ENCODE data around the gene RAB26.

RAB26 gene

DNA sequence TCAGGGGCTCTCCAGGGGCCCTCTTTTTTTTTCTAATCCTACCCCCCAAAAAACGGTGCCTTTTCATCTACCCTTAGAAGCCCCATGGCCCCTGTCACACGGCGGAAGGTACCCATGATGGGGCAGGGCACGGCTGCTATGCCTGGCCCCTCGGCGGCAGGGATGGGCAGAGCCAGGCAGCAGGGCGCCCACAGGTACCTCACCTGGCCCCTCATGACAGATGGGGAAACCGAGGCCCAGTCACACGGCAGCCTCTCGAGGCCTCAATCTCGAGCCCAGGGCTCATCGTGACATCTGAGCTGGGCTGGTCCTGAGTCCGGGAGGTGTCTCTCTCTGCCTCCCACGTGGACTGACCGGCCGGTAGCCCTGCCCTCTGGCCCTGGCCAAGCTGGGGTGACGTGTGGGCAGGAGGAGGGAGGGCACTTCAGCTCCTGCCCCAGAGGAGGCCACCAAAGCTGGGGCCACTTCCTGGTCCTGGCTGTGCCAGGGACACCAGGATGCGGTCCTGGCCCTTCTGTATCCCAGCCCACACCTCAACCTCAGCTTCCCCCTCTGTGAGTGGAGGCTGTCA, 18.7 kb downstream of the RAB26 start:
- Histone ChIP-seq H3K9ac (ENCODE audit: low read length) (no peak overlapping the region), H3K27me3 (ENCODE audit: insufficient read depth, low read length) (no peaks in the 10 kb centered on the region), H3K27ac (ENCODE audit: low read depth, low read length, poor library complexity, severe bottlenecking) (no peak overlapping the region), H3K4me2 (ENCODE audit: low read length) (no peak overlapping the region), H3K4me1 (ENCODE audit: insufficient read depth, low read length, severe bottlenecking) (no peaks in the 10 kb centered on the region), H4K20me1 (ENCODE audit: insufficient read depth, low read length) (no peaks in the 10 kb centered on the region), H3K9me3 (ENCODE audit: low read length) (no peaks in the 10 kb centered on the region), H3K9me2 (ENCODE audit: low read depth, low read length) (no peaks in the 10 kb centered on the region), H3K4me3 (ENCODE audit: low read depth, low read length, poor library complexity, severe bottlenecking) (no peak overlapping the region), H3K36me3 (ENCODE audit: insufficient read depth, low read length) (peaks cover 37% of the 10 kb centered on the region), H2AFZ (ENCODE audit: low read length) (no peak overlapping the region), H3F3A (ENCODE audit: insufficient read depth, low read length) (no peaks in the 10 kb centered on the region), H3K79me2 (ENCODE audit: insufficient read depth, low read length) (no peaks in the 10 kb centered on the region)
- TF ChIP-seq EZH2 (IDR thresholded peaks at IDR 0.05; ENCODE audit: borderline replicate concordance, low read length) (no peak), CTCF (IDR thresholded peaks at IDR 0.05; ENCODE audit: low read length) (no peak)

DNA sequence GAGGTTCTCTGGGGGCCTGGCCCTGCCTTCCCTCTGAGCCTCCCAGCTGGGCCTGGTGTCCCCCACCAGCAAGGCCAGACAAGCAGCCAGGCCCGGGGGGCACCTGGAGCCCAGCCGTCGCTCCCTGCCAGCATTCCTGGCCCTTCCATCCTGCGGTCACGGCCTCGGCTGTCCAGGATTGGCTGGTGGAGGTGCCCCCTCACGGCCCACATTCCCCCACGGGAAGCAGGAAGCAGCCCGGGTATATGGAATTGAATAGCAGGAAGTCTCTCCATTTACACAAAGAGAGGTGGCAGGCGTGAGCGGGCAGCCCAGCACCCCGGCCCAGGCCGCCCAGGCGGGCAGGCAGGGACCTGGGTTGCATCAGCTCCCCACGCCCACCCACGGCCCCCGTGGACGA, 21.7 kb downstream of the RAB26 start:
- no peaks in the 10 kb centered on the region for H3K9me3 ChIP-seq (ENCODE audit: low read length)
- no peak overlapping the region for H3K4me3 ChIP-seq (ENCODE audit: low read depth, low read length, poor library complexity, severe bottlenecking)
- H3K36me3 ChIP-seq (ENCODE audit: insufficient read depth, low read length): peaks cover 50% of the 10 kb centered on the region
- H3F3A ChIP-seq (ENCODE audit: insufficient read depth, low read length): no peaks in the 10 kb centered on the region
- H3K9me2 ChIP-seq (ENCODE audit: low read depth, low read length): no peaks in the 10 kb centered on the region
- H4K20me1 ChIP-seq (ENCODE audit: insufficient read depth, low read length): no peaks in the 10 kb centered on the region
- H2AFZ ChIP-seq (ENCODE audit: low read length): no peak overlapping the region
- no peaks in the 10 kb centered on the region for H3K27me3 ChIP-seq (ENCODE audit: insufficient read depth, low read length)
- no peak overlapping the region for H3K4me2 ChIP-seq (ENCODE audit: low read length)
- H3K27ac ChIP-seq (ENCODE audit: low read depth, low read length, poor library complexity, severe bottlenecking): no peak overlapping the region
- TF ChIP-seq EZH2 (IDR thresholded peaks at IDR 0.05; ENCODE audit: borderline replicate concordance, low read length): no peak
- no peak for TF ChIP-seq CTCF (IDR thresholded peaks at IDR 0.05; ENCODE audit: low read length)
- H3K79me2 ChIP-seq (ENCODE audit: insufficient read depth, low read length): no peaks in the 10 kb centered on the region
- H3K4me1 ChIP-seq (ENCODE audit: insufficient read depth, low read length, severe bottlenecking): no peaks in the 10 kb centered on the region
- H3K9ac ChIP-seq (ENCODE audit: low read length): no peak overlapping the region

- TF ChIP-seq EZH2 (IDR thresholded peaks at IDR 0.05; ENCODE audit: borderline replicate concordance, low read length): no peak
- Histone ChIP-seq H3K36me3 (ENCODE audit: insufficient read depth, low read length) (peaks cover 54% of the 10 kb centered on the region), H3K4me1 (ENCODE audit: insufficient read depth, low read length, severe bottlenecking) (no peaks in the 10 kb centered on the region)
Observed at GRCh38 chr16:2170587-2171435, 22.4 kb downstream of the RAB26 start.

More at GRCh38 chr16:2170587-2171435, 22.4 kb downstream of the RAB26 start:
- Histone ChIP-seq H3F3A (ENCODE audit: insufficient read depth, low read length) (no peaks in the 10 kb centered on the region), H3K4me2 (ENCODE audit: low read length) (no peak overlapping the region), H3K27ac (ENCODE audit: low read depth, low read length, poor library complexity, severe bottlenecking) (no peak overlapping the region), H2AFZ (ENCODE audit: low read length) (no peak overlapping the region), H3K9me2 (ENCODE audit: low read depth, low read length) (no peaks in the 10 kb centered on the region), H3K27me3 (ENCODE audit: insufficient read depth, low read length) (no peaks in the 10 kb centered on the region), H3K79me2 (ENCODE audit: insufficient read depth, low read length) (no peaks in the 10 kb centered on the region), H3K4me3 (ENCODE audit: low read depth, low read length, poor library complexity, severe bottlenecking) (no peak overlapping the region), H4K20me1 (ENCODE audit: insufficient read depth, low read length) (no peaks in the 10 kb centered on the region), H3K9ac (ENCODE audit: low read length) (no peak overlapping the region), H3K9me3 (ENCODE audit: low read length) (no peaks in the 10 kb centered on the region)

All from OCI-LY1 (cell line).